H1 (cell line): Measurements from ENCODE around the gene ZNF14. TPM values are rescaled to one million over a fixed set of nuclear protein-coding genes. Genes with fewer than 3 reads are reported as not detected.

ENCODE experiments used
- CTCF ChIA-PET: fragments of 300-600 bp; sonication (Branson Sonifier 250); formaldehyde crosslinking; loops from one replicate; lab custom pipeline; 2021; ENCODE audit not compliant: partially characterized antibody; lab: Charles Lee
- POLR2A ChIA-PET: fragments of 300-600 bp; sonication (Branson Sonifier 250); formaldehyde crosslinking; loops from one replicate; lab custom pipeline; 2021; ENCODE audit warnings: inconsistent platforms; ENCODE audit not compliant: partially characterized antibody; lab: Charles Lee
- DNase-seq, 2 experiments: peaks; one replicate each; pipeline versions ENCODE4 v3.0.0 to v3.0.0-alpha.2; 2010 to 2022; ENCODE audit warnings: low spot score in 2 of 2, low read depth in 1 of 2, mixed read lengths in 1 of 2
- FAIRE-seq: peaks from 2 replicates; lab custom pipeline; 2011; peaks lifted over from hg19 to GRCh38; lab: Jason Lieb, UNC
- H2AFZ ChIP-seq: 2 replicates; pipeline ENCODE4 v1.8.1; 2012; ENCODE audit warnings: low read length, inconsistent platforms
- H2AK5ac ChIP-seq: 2 replicates; pipeline ENCODE4 v1.6.1; 2013; ENCODE audit warnings: low read depth, low read length
- H2BK120ac ChIP-seq: replicated peaks from 2 replicates; pipeline ENCODE3; 2013; ENCODE audit warnings: low read depth, low read length, inconsistent platforms
- H2BK12ac ChIP-seq: 2 replicates; pipeline ENCODE4 v1.6.1; 2013; ENCODE audit warnings: low read depth, low read length
- H2BK15ac ChIP-seq: 2 replicates; pipeline ENCODE4 v1.6.1; 2013; ENCODE audit warnings: low read length
- H2BK20ac ChIP-seq: 2 replicates; pipeline ENCODE4 v1.6.1; 2013; ENCODE audit warnings: low read length
- H2BK5ac ChIP-seq: 2 replicates; pipeline ENCODE4 v1.6.1; 2013; ENCODE audit warnings: low read depth, low read length
- H3K14ac ChIP-seq: 2 replicates; pipeline ENCODE4 v1.6.1; 2013; ENCODE audit warnings: inconsistent platforms; ENCODE audit not compliant: insufficient read length
- H3K18ac ChIP-seq: 2 replicates; pipeline ENCODE4 v1.6.1; 2013; ENCODE audit warnings: low read length; ENCODE audit errors: extremely low read depth
- H3K23ac ChIP-seq: 2 replicates; pipeline ENCODE4 v1.6.1; 2013; ENCODE audit warnings: inconsistent platforms; ENCODE audit not compliant: insufficient read length
- H3K23me2 ChIP-seq: 2 replicates; pipeline ENCODE4 v1.6.1; 2013; ENCODE audit warnings: low read depth, low read length
- H3K27ac ChIP-seq: 2 replicates; pipeline ENCODE4 v1.6.1; 2011; ENCODE audit warnings: low read depth, low read length, inconsistent platforms
- H3K27me3 ChIP-seq, 4 experiments: replicated peaks in 1 of 4; 1 replicate in 1 of 4; 2 replicates in 3 of 4; pipeline versions ENCODE4 v1.6.1 to v1.8.1; 2011 to 2013; ENCODE audit warnings: low read length in 3 of 4, mild to moderate bottlenecking in 3 of 4, inconsistent platforms in 2 of 4, mixed read lengths in 2 of 4, moderate library complexity in 1 of 4; ENCODE audit not compliant: control insufficient read depth in 3 of 4, insufficient read depth in 3 of 4; ENCODE audit errors: extremely low read depth in 1 of 4
- H3K36me3 ChIP-seq, 4 experiments: 2 replicates each; pipeline versions ENCODE4 v1.6.1 to v1.8.1; 2011 to 2013; ENCODE audit warnings: mild to moderate bottlenecking in 4 of 4, low read length in 3 of 4, moderate library complexity in 2 of 4, control low read depth in 1 of 4, inconsistent platforms in 1 of 4; ENCODE audit not compliant: insufficient read depth in 4 of 4, control insufficient read depth in 2 of 4
- H3K4ac ChIP-seq: replicated peaks from 2 replicates; pipeline ENCODE3; 2013; ENCODE audit warnings: low read length, low read depth, mixed read lengths, inconsistent platforms; ENCODE audit not compliant: insufficient read length
- H3K4me1 ChIP-seq, 4 experiments: replicated peaks in 1 of 4; 1 replicate in 1 of 4; 2 replicates in 3 of 4; pipeline versions ENCODE4 v1.6.1 to v1.8.1; 2011 to 2013; ENCODE audit warnings: low read length in 3 of 4, inconsistent platforms in 2 of 4, mixed read lengths in 1 of 4; ENCODE audit not compliant: insufficient read depth in 4 of 4, control insufficient read depth in 3 of 4
- H3K4me2 ChIP-seq, 2 experiments: 2 replicates each; pipeline versions ENCODE4 v1.6.1 to v1.8.1; 2011 to 2013; ENCODE audit warnings: low read depth in 2 of 2, low read length in 2 of 2, control low read depth in 1 of 2, inconsistent platforms in 1 of 2, mild to moderate bottlenecking in 1 of 2; ENCODE audit not compliant: insufficient read depth in 1 of 2
- H3K4me3 ChIP-seq, 4 experiments: fragments of 200-600, 300-600 bp in 1 of 4; sonication (generic), shearing (Covaris generic), sonication (Bioruptor Twin) in 1 of 4; 2 replicates each; pipeline versions ENCODE4 v1.5.1 to v1.8.1; 2011 to 2016; ENCODE audit warnings: low read length in 4 of 4, low read depth in 3 of 4, control low read depth in 2 of 4, inconsistent platforms in 2 of 4, mild to moderate bottlenecking in 2 of 4, mixed read lengths in 1 of 4, moderate library complexity in 1 of 4; ENCODE audit not compliant: insufficient read depth in 2 of 4; ENCODE audit errors: extremely low read depth in 1 of 4
- H3K56ac ChIP-seq: replicated peaks from 2 replicates; pipeline ENCODE3; 2013; ENCODE audit warnings: low read depth, mild to moderate bottlenecking, mixed read lengths, low read length, inconsistent platforms; ENCODE audit not compliant: insufficient read length
- H3K79me1 ChIP-seq: 2 replicates; pipeline ENCODE4 v1.6.1; 2013; ENCODE audit warnings: low read depth, low read length, control low read depth
- H3K79me2 ChIP-seq, 2 experiments: 2 replicates each; pipeline versions ENCODE4 v1.6.1 to v1.8.1; 2012 to 2013; ENCODE audit warnings: low read length in 2 of 2, mild to moderate bottlenecking in 2 of 2, inconsistent platforms in 1 of 2; ENCODE audit not compliant: insufficient read depth in 2 of 2, control insufficient read depth in 1 of 2
- H3K9ac ChIP-seq, 4 experiments: replicated peaks in 1 of 4; 1 replicate in 1 of 4; 2 replicates in 3 of 4; pipeline versions ENCODE4 v1.6.1 to v1.8.1; 2011 to 2013; ENCODE audit warnings: low read depth in 3 of 4, low read length in 3 of 4, control low read depth in 2 of 4, mild to moderate bottlenecking in 2 of 4, moderate library complexity in 2 of 4, inconsistent platforms in 1 of 4; ENCODE audit errors: extremely low read depth in 1 of 4
- H3K9me3 ChIP-seq, 2 experiments: 2 replicates each; pipeline versions ENCODE4 v1.6.1 to v1.8.1; 2012 to 2013; ENCODE audit warnings: mild to moderate bottlenecking in 2 of 2, moderate library complexity in 2 of 2, control low read depth in 1 of 2, inconsistent platforms in 1 of 2, low read depth in 1 of 2, low read length in 1 of 2, mixed read lengths in 1 of 2; ENCODE audit not compliant: insufficient read depth in 2 of 2
- H4K20me1 ChIP-seq, 2 experiments: replicated peaks in 1 of 2; 2 replicates each; pipeline versions ENCODE3 to v1.8.1; 2011 to 2013; ENCODE audit warnings: inconsistent platforms in 2 of 2, low read length in 2 of 2, mild to moderate bottlenecking in 1 of 2; ENCODE audit not compliant: insufficient read depth in 2 of 2, control insufficient read depth in 1 of 2
- H4K5ac ChIP-seq: 2 replicates; pipeline ENCODE4 v1.6.1; 2013; ENCODE audit warnings: low read length, low read depth, mixed read lengths, inconsistent platforms; ENCODE audit not compliant: insufficient read length
- H4K8ac ChIP-seq: 2 replicates; pipeline ENCODE4 v1.8.0; 2013; ENCODE audit warnings: mild to moderate bottlenecking, moderate library complexity, low read length, inconsistent platforms; ENCODE audit not compliant: insufficient read depth; ENCODE audit errors: extremely low read depth
- H4K91ac ChIP-seq: replicated peaks from 2 replicates; pipeline ENCODE3; 2013; ENCODE audit warnings: low read length, mixed read lengths, inconsistent platforms; ENCODE audit not compliant: insufficient read length
- ATF2 ChIP-seq: IDR thresholded peaks from 2 replicates; pipeline ENCODE4 v1.6.1; 2012; ENCODE audit warnings: low read length, inconsistent platforms
- BACH1 ChIP-seq: IDR thresholded peaks from 2 replicates; pipeline ENCODE4 v1.6.1; 2012; ENCODE audit warnings: low read length, improper control_type of control experiment
- CBX5 ChIP-seq: fragments of 300-800, 300-1000 bp; sonication (generic); IDR thresholded peaks from 2 replicates; pipeline ENCODE4 v1.7.1; 2016; ENCODE audit warnings: antibody characterized with exemption, low read length, low read depth
- CTBP2 ChIP-seq: IDR thresholded peaks from 2 replicates; pipeline ENCODE4 v1.7.0; 2011; ENCODE audit warnings: borderline replicate concordance, mild to moderate bottlenecking, moderate library complexity, mixed read lengths, low read length; ENCODE audit not compliant: insufficient read depth, insufficient read length
- EZH2 ChIP-seq: fragments of 200-600 bp; sonication (generic); IDR thresholded peaks from 2 replicates; pipeline ENCODE4 v1.7.1; 2012; ENCODE audit warnings: low read depth, mild to moderate bottlenecking, moderate library complexity, low read length, inconsistent platforms; ENCODE audit not compliant: severe bottlenecking
- KDM5A ChIP-seq: fragments of 200-600 bp; IDR thresholded peaks from 2 replicates; pipeline ENCODE4 v1.7.1; 2012; ENCODE audit warnings: mild to moderate bottlenecking, low read length, inconsistent platforms, mixed read lengths
- SAP30 ChIP-seq: fragments of 300-600 bp; sonication (generic); IDR thresholded peaks from 2 replicates; pipeline ENCODE4 v1.7.1; 2012; ENCODE audit warnings: low read length, moderate library complexity, mild to moderate bottlenecking, inconsistent platforms; ENCODE audit not compliant: insufficient read depth, insufficient replicate concordance
- SIX5 ChIP-seq: IDR thresholded peaks from 2 replicates; pipeline ENCODE4 v1.6.1; 2011; ENCODE audit warnings: mild to moderate bottlenecking, low read depth, low read length
- SP1 ChIP-seq: IDR thresholded peaks from 2 replicates; pipeline ENCODE4 v1.6.1; 2011; ENCODE audit warnings: low read depth, low read length
- SP4 ChIP-seq: IDR thresholded peaks from 2 replicates; pipeline ENCODE4 v1.6.1; 2012; ENCODE audit warnings: low read length, inconsistent platforms
- WGBS, 2 experiments: shearing (Covaris generic) in 1 of 2; methylation state at CpG; one replicate each; pipeline versions ENCODE4 v1.1.6 to v1.1.7; 2013 to 2015; ENCODE audit warnings: low lambda C conversion rate in 2 of 2, mixed read lengths in 2 of 2, inconsistent platforms in 1 of 2, low coverage in 1 of 2, missing lambda C conversion rate in 1 of 2; ENCODE audit not compliant: insufficient replicate concordance in 2 of 2, insufficient coverage in 1 of 2, insufficient read length in 1 of 2; ENCODE audit errors: extremely low coverage in 1 of 2, missing lambda C conversion rate in 1 of 2; 5-methylcytosine and 5-hydroxymethylcytosine counted together
- polyA plus RNA-seq, 7 experiments: library from polyadenylated mRNA; depleted of rRNA in 3 of 7; stranded (reverse) in 5 of 7; unstranded in 2 of 7; fragments of >200 nt in 5 of 7; fragments of 200-250 nt in 2 of 7; gene quantifications; 1 replicate in 5 of 7; 2 replicates in 1 of 7; 4 replicates in 1 of 7; pipeline versions ENCODE4 v1.2.1 to v1.2.3, GENCODE V29; 2011 to 2013; ENCODE audit warnings: missing spikeins in 2 of 7, mixed read lengths in 2 of 7
- total RNA-seq: library from RNA; stranded (reverse); fragmentation: NEBNext Ultra II Directional; extraction: Animal tissue kit (Norgen Biotek cat#: 25700); gene quantifications from 2 replicates; pipeline ENCODE4 v1.2.1, GENCODE V29; 2021

Gene ZNF14
- total and polyA plus RNA-seq, 2 of the 8 experiments (the other 6 are each of a cell fraction or from before 2014, with no cell fraction given): 1.00 to 7.4 TPM

- Histone ChIP-seq H3K27me3 (no peaks in the 10 kb centered on the region), H3K79me1 (no peaks in the 10 kb centered on the region), H3K23ac (no peak overlapping the region), H3K4me3 (no peak overlapping the region), H3K56ac (no peak overlapping the region), H4K91ac (no peak overlapping the region), H4K8ac (peak overlapping the region; percentile 0; the same call in 1 of the 2 replicates), H3K4me1 (no peaks in the 10 kb centered on the region), H3K9ac (no peak overlapping the region), H3K79me2 (no peaks in the 10 kb centered on the region), H3K27ac (no peak overlapping the region), H3K4ac (no peak overlapping the region), H2BK120ac (no peak overlapping the region), H3K18ac (no peak overlapping the region), H2BK12ac (no peak overlapping the region), H3K4me2 (no peak overlapping the region), H2AFZ (no peak overlapping the region), H4K5ac (no peak overlapping the region), H2BK15ac (no peak overlapping the region; the same call in 1 of the 2 replicates), H3K14ac (no peak overlapping the region), H3K36me3 (no peaks in the 10 kb centered on the region), H3K9me3 (peaks cover 3 to 18% of the 10 kb centered on the region in 2 experiments; a peak in 1 of 4 replicates), H2AK5ac (no peak overlapping the region), H3K23me2 (no peaks in the 10 kb centered on the region), H2BK20ac (no peak overlapping the region), H2BK5ac (no peak overlapping the region), H4K20me1 (no peaks in the 10 kb centered on the region)
- FAIRE-seq: no peak
- POLR2A ChIA-PET: interaction anchor here (0.6 to 2.4 kb wide), 2 partner anchors 18 to 414 kb away, joined by 3 to 6 read pairs; partner anchors contain the start of gene ZNF14
- CTCF ChIA-PET: interaction anchor here (0.8 kb wide), 1 partner anchor 198 kb away, joined by 3 read pairs; no protein-coding TSS in a partner anchor
- DNase-seq: no peak
- 90% methylated on average over 40 of the region's 40 CpGs; no CpG with 5 or more reads in 1 of the 2 experiments for WGBS, 2 experiments
- TF ChIP-seq CBX5 (no peak), SAP30 (no peak), SP4 (no peak), BACH1 (no peak), ATF2 (no peak), SP1 (no peak), CTBP2 (no peak), SIX5 (no peak), KDM5A (no peak), EZH2 (no peak)
Observed at GRCh38 chr19:19750842-19751790, 18.2 kb upstream of the ZNF14 start.
